CD4-positive, alpha-beta T cell treated with Interleukin-21 for 1 hour (primary cell): ENCODE results near the gene CNKSR1.
A peak's percentile ranks its signal among the peaks of the same experiment; 100 is the strongest.
"Not testable (repeated sequence)": the region's sequence is repeated elsewhere in the genome, so short reads cannot be mapped to it uniquely, and the experiment has no call there.

ENCODE experiments used
- DNase-seq: peaks from one replicate; pipeline ENCODE4 v3.0.0-alpha.2; 2020

CNKSR1 gene

DNA sequence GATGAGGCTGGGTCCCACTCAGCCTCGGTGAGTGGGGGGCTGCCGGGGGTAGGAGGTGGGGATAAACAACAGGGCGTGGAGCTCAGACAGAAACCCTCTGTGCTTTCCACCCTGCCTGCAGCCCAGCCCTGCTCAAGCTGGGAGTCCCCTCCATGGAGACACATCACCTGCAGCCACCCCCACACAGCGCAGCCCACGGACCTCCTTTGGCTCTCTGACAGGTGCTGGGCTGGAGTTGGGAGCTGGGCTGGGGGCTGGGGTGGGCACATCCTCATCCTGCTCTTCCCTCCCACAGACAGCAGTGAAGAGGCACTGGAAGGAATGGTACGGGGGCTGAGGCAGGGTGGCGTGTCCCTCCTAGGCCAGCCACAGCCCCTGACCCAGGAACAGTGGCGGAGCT is 11.2 kb downstream of the CNKSR1 start:
- no peak for DNase-seq

DNA sequence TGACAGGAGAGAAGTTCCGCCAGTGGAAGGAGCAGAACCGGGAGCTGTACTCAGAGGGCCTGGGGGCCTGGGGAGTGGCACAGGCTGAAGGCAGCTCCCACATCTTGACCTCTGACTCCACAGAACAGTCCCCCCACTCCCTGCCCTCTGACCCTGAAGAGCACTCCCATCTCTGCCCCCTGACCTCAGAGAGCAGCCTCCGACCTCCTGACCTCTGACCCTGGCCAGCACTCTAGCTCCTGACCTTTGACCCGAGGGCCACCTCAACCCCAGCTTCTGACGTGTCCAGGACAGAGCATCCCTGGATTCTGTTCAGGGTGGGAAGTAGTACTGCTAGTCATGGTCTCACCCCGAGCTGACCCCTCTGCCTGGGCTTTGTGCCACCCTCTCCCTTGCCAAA is 12.0 kb downstream of the CNKSR1 start:
- no peak for DNase-seq

GRCh38 chr1:26189751-26190275 is 12.5 kb downstream of the CNKSR1 start:
- DNase-seq = no peak

GRCh38 chr1:26190373-26190987 is 13.2 kb downstream of the CNKSR1 start, which contains the start of gene CATSPER4:
TSS of gene CATSPER4 (plus strand) at chr1:26190602. CDS start at chr1:26190628, 26 bp downstream.
- DNase-seq = peak; percentile 46

- DNase-seq = peak; percentile 17
Measured at GRCh38 chr1:26191739-26192138, 14.4 kb downstream of the CNKSR1 start.

DNA sequence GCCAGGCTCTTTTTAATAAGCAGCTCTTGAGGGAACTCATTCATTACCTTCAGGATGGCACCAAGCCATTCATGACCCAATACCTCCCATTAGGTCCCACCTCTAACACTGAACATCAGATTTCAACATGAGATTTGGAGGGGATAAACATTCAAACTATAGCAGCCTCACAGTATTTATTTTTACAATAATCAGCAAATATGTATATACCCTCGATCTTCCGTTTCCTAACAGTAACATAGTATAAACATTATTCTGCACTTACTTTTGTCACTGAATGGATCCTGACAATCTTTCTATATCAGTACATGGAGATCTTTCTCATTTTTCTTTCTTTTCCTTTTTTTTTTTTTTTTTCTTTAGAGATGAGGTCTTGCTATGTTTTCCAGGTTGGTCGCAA is 18.5 kb downstream of the CNKSR1 start:
- DNase-seq = no peak

DNA sequence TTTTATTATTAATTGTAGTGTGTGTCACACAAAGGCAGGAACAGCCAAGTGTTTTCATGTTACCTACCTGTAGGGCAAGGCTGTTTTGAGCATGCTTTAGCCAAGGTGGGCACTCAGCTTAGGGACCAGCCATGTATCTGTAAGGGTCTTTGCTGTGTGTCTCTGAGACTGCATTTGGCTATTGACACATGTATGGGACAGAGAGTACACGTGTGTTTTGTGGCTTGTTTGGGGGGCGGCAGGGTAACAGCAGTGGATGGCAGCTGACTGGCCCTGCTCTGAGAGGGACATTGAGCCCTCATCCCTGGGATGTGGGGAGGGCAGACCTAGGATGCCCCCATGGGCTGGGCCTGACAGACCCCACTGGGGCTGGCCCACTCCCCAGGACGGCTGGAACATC is 20.0 kb downstream of the CNKSR1 start:
- no peak for DNase-seq

- DNase-seq = no peak
Measured at GRCh38 chr1:26197813-26198212, 20.5 kb downstream of the CNKSR1 start.

GRCh38 chr1:26200413-26200812 is 23.1 kb downstream of the CNKSR1 start:
- DNase-seq = no peak

- DNase-seq = no peak
Measured at GRCh38 chr1:26203642-26204318, 26.5 kb downstream of the CNKSR1 start.

DNA sequence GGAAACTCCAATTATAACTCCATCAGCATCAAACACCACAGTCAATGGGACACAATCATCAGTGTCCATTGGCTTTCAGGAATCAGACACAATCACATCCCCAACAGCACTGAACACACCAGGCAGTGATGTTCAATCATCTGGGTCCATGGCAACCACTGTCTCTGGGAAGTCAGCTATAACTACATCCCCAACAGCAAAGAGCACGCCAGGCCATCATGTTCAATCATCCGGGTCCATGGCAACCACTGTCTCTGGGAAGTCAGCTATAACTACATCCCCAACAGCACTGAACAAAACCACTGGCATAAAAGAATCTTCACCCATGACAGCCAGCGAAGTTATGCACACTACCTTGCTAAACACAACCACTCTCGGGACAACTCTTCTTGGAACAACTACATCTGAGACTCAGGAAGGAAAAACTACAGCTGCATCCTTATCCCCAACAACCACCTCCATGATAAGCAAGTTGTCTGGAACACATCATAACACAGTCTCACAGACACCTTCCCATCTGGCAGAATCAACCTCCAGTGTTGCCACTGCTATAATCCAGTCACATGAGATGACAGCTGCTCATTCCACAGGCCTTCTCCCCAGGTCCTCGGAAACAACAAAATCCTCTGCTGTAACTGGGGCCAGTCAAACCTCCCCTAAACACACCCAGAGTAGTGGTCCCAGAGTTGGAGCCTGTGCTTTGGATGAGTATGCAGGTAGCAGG is 33.0 kb downstream of the CNKSR1 start:
- no peak for DNase-seq

GRCh38 chr1:26212726-26213125 is 35.4 kb downstream of the CNKSR1 start:
- no peak for DNase-seq

GRCh38 chr1:26213335-26213905 is 36.1 kb downstream of the CNKSR1 start:
- no peak for DNase-seq

GRCh38 chr1:26215246-26215645 is 38.0 kb downstream of the CNKSR1 start:
- DNase-seq = no peak

DNA sequence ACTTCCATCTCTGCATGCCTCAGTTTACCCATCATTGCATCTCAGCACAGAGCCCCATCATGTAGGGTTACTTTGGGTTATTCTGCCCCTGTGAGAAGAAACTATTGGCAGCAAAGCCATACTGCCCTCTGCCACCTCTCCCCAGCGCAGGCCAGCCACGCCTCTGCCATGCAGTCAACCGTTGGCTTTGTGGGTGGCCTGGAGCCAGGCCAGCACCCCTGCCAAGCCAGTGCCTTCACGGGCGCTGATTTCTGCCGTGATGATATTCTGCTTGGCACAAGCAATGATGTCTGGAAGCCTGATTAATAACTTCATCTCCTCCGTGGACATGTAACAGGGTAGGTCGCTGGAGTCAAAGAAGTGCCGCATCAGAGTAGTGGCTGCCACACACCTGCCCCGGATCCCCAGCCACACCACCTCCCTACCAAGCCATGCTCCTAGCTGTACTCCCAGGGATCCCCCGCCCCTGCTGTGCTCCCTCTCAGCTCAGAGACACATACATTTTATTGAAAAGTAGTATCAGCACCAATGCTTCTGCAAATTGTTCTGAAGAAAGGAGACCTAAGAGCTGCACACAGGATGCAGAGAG is 41.7 kb downstream of the CNKSR1 start:
- no peak for DNase-seq

- DNase-seq = no peak
Measured at GRCh38 chr1:26220199-26220912, 43.1 kb downstream of the CNKSR1 start.

GRCh38 chr1:26221094-26221493 is 43.8 kb downstream of the CNKSR1 start:
- no peak for DNase-seq

DNA sequence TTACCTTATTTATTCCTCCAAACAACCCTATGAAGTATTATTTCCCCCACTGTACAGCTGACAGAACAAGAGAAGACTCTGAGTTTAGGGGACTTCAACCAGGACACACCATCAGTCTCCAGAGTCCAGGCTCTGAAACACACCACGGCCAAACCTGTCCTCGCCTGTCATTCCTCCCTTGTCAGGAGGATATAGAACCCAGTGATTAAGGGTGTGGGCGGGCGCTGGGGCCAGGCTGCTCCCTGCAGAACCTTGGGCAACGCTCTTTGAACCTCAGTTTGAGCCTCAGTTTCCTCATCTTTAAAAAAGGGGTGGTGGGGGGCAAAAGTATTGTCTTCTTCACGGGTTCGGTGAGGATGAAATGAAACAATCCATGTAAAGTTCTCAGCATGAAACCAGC is 47.3 kb downstream of the CNKSR1 start:
- no peak for DNase-seq

- DNase-seq = peak; percentile 53
Measured at GRCh38 chr1:26225033-26225831, 47.9 kb downstream of the CNKSR1 start.

DNA sequence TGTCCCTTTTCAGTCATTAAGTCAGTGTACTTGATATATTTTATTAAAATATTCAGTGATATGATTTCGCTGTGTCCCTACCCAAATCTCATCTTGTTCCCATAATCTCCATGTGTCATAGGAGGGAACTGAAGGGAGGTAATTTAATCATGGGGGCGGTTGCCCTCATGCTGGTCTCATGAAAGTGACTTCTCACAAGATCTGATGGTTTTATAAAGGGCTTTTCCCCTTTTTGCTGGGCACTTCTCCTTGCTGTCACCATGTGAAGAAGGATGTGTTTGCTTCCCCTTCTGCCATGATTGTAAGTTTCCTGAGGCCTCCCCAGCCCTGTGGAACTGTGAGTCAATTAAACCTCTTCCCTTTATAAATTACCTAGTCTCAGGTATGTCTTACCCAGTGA is 53.4 kb downstream of the CNKSR1 start:
- not testable (repeated sequence) for DNase-seq

- peak; percentile 98 for DNase-seq
Measured at GRCh38 chr1:26233903-26234643, 56.8 kb downstream of the CNKSR1 start, which contains the start of gene CEP85. TSS of gene CEP85 (plus strand) at chr1:26234200. CDS start at chr1:26239784, 5,584 bp downstream.
